Endothelial cell of umbilical vein (primary cell): Measurements from ENCODE around the gene BCOR. TPM values are rescaled to one million over a fixed set of nuclear protein-coding genes. Genes with fewer than 3 reads are reported as not detected.

Experiments
- BruUV-seq: library from RNA; stranded (reverse); fragments of 400-500 nt; replicated peaks from 2 replicates; lab custom pipeline; 2021; lab: Mats Ljungman, UMichigan
- CTCF ChIA-PET: fragments of 300-600, 350-600 bp; sonication (Branson Sonifier 250); formaldehyde crosslinking; loops from one replicate; lab custom pipeline; 2021; ENCODE audit warnings: antibody characterized with exemption, inconsistent platforms; lab: Charles Lee
- POLR2A ChIA-PET: fragments of 300-600, 350-600 bp; sonication (Branson Sonifier 250); formaldehyde crosslinking; loops from one replicate; lab custom pipeline; 2021; ENCODE audit warnings: antibody characterized with exemption, inconsistent platforms; lab: Charles Lee
- DNase-seq: peaks from one replicate; pipeline ENCODE4 v3.0.0-alpha.2; 2011; ENCODE audit warnings: low read depth, low spot score
- FAIRE-seq: peaks from 2 replicates; lab custom pipeline; 2011; peaks lifted over from hg19 to GRCh38; lab: Jason Lieb, UNC
- H2AFZ ChIP-seq: 2 replicates; pipeline ENCODE4 v1.6.0; 2012; ENCODE audit warnings: low read depth, low read length, control low read depth, inconsistent platforms
- H3K27ac ChIP-seq: 2 replicates; pipeline ENCODE4 v1.5.1; 2011; ENCODE audit warnings: low read depth, mild to moderate bottlenecking, control low read depth, low read length, moderate library complexity; ENCODE audit not compliant: insufficient read depth
- H3K27me3 ChIP-seq, 2 experiments: 2 replicates each; pipeline versions ENCODE4 v1.6.0 to v1.6.1; 2011; ENCODE audit warnings: low read length in 2 of 2, mixed read lengths in 1 of 2; ENCODE audit not compliant: control insufficient read depth in 2 of 2, insufficient read depth in 2 of 2
- H3K36me3 ChIP-seq, 2 experiments: 2 replicates in 1 of 2; 3 replicates in 1 of 2; pipeline ENCODE4 v1.5.1; 2011; ENCODE audit warnings: low read length in 2 of 2, mild to moderate bottlenecking in 1 of 2, moderate library complexity in 1 of 2; ENCODE audit not compliant: control insufficient read depth in 2 of 2, insufficient read depth in 2 of 2; ENCODE audit errors: extremely low read depth in 1 of 2
- H3K4me1 ChIP-seq: 3 replicates; pipeline ENCODE4 v1.5.1; 2011; ENCODE audit warnings: mild to moderate bottlenecking, low read length; ENCODE audit not compliant: control insufficient read depth, insufficient read depth; ENCODE audit errors: extremely low read depth
- H3K4me2 ChIP-seq: 2 replicates; pipeline ENCODE4 v1.6.1; 2011; ENCODE audit warnings: low read length, control low read depth, mixed read lengths; ENCODE audit not compliant: insufficient read depth
- H3K4me3 ChIP-seq, 3 experiments: fragments of 200-600 bp in 1 of 3; sonication (generic), shearing (Covaris generic) in 1 of 3; replicated peaks in 1 of 3; 2 replicates each; pipeline ENCODE4 v1.5.1; 2011 to 2016; ENCODE audit warnings: control low read depth in 3 of 3, low read length in 3 of 3, mild to moderate bottlenecking in 2 of 3, inconsistent platforms in 1 of 3, low read depth in 1 of 3, moderate library complexity in 1 of 3; ENCODE audit not compliant: insufficient read depth in 1 of 3
- H3K79me2 ChIP-seq: 2 replicates; pipeline ENCODE4 v1.6.0; 2012; ENCODE audit warnings: low read length, inconsistent platforms; ENCODE audit not compliant: control insufficient read depth, insufficient read depth
- H3K9ac ChIP-seq: replicated peaks from 2 replicates; pipeline ENCODE3; 2011; ENCODE audit warnings: low read length, control low read depth; ENCODE audit not compliant: insufficient read depth; ENCODE audit errors: extremely low read depth
- H3K9me1 ChIP-seq: replicated peaks from 3 replicates; pipeline ENCODE4 v1.6.0; 2011; ENCODE audit warnings: mild to moderate bottlenecking, low read length; ENCODE audit not compliant: control insufficient read depth, insufficient read depth; ENCODE audit errors: extremely low read depth
- H3K9me3 ChIP-seq: replicated peaks from 2 replicates; pipeline ENCODE4 v1.5.1; 2012; ENCODE audit warnings: low read length, inconsistent platforms; ENCODE audit not compliant: control insufficient read depth, insufficient read depth
- H4K20me1 ChIP-seq: replicated peaks from 2 replicates; pipeline ENCODE3; 2011; ENCODE audit warnings: mild to moderate bottlenecking, low read length; ENCODE audit not compliant: control insufficient read depth, insufficient read depth; ENCODE audit errors: extremely low read depth
- EZH2 ChIP-seq: IDR thresholded peaks from 2 replicates; pipeline ENCODE4 v1.6.1; 2012; ENCODE audit warnings: borderline replicate concordance, low read depth, mild to moderate bottlenecking, moderate library complexity, low read length, inconsistent platforms; ENCODE audit not compliant: severe bottlenecking
- FOS ChIP-seq: IDR thresholded peaks from 2 replicates; pipeline ENCODE4 v1.6.1; 2011; ENCODE audit warnings: mild to moderate bottlenecking, low read length, moderate library complexity, borderline replicate concordance; ENCODE audit not compliant: insufficient read depth
- GATA2 ChIP-seq: IDR thresholded peaks from 2 replicates; pipeline ENCODE4 v1.7.0; 2011; ENCODE audit warnings: low read depth, mild to moderate bottlenecking, moderate library complexity, mixed read lengths, low read length; ENCODE audit not compliant: insufficient read length, insufficient read depth
- JUN ChIP-seq: IDR thresholded peaks from 2 replicates; pipeline ENCODE4 v1.6.1; 2011; ENCODE audit warnings: borderline replicate concordance, low read depth; ENCODE audit not compliant: insufficient read length, insufficient read depth
- MAX ChIP-seq: IDR thresholded peaks from 2 replicates; pipeline ENCODE4 v1.6.1; 2011; ENCODE audit not compliant: insufficient read depth, insufficient read length
- MYC ChIP-seq: IDR thresholded peaks from one replicate; pipeline ENCODE4 v1.6.1; 2011; ENCODE audit warnings: mild to moderate bottlenecking, low read depth, low read length
- POLR2A ChIP-seq: IDR thresholded peaks from 2 replicates; pipeline ENCODE4 v1.6.1; 2012; ENCODE audit warnings: low read depth, mild to moderate bottlenecking, control low read depth, low read length
- POLR2AphosphoS5 ChIP-seq: IDR thresholded peaks from 2 replicates; pipeline ENCODE4 v1.6.1; 2012; ENCODE audit warnings: low read depth, mild to moderate bottlenecking, control low read depth, low read length, moderate library complexity; ENCODE audit not compliant: insufficient read depth
- dilution Hi-C: fragments of 300-500 bp; cut with MboI; formaldehyde crosslinking; loops from one replicate; pipeline ENCODE4 v1.15.0; 2019; ENCODE audit warnings: low sequenced_read_pairs; ENCODE audit not compliant: extremely low pct_ligation_motif_present
- intact Hi-C: fragments of 100-400 bp; cut with micrococcal nuclease; formaldehyde crosslinking; loops from one replicate; pipeline ENCODE4 v1.10.0; 2022
- polyA plus RNA-seq, 4 experiments: library from polyadenylated mRNA; depleted of rRNA in 3 of 4; stranded (reverse) in 3 of 4; unstranded in 1 of 4; fragments of >200 nt; gene quantifications; 2 replicates each; pipeline versions ENCODE4 v1.2.1 to v1.2.3, GENCODE V29; 2011 to 2012; ENCODE audit warnings: missing spikeins in 1 of 4
- total RNA-seq: library from RNA; stranded (reverse); gene quantifications from 2 replicates; pipeline ENCODE4 v1.2.3, GENCODE V29; 2021
- TF ChIP-seq, protein P1 (sequence below), 2 donors: IDR thresholded peaks; 1 replicate in 1 of 2; 2 replicates in 1 of 2; pipeline ENCODE4 v1.5.1; 2011; ENCODE audit warnings: low read length in 2 of 2, mild to moderate bottlenecking in 2 of 2, moderate library complexity in 2 of 2, control low read depth in 1 of 2, inconsistent platforms in 1 of 2, low read depth in 1 of 2; ENCODE audit not compliant: insufficient read depth in 1 of 2; ENCODE audit errors: extremely low read depth in 1 of 2

BCOR gene
- total and polyA plus RNA-seq, 2 donors (not counting 3 experiments of a cell fraction or from before 2014, with no cell fraction given) = 10.1 to 24.2 TPM

DNA sequence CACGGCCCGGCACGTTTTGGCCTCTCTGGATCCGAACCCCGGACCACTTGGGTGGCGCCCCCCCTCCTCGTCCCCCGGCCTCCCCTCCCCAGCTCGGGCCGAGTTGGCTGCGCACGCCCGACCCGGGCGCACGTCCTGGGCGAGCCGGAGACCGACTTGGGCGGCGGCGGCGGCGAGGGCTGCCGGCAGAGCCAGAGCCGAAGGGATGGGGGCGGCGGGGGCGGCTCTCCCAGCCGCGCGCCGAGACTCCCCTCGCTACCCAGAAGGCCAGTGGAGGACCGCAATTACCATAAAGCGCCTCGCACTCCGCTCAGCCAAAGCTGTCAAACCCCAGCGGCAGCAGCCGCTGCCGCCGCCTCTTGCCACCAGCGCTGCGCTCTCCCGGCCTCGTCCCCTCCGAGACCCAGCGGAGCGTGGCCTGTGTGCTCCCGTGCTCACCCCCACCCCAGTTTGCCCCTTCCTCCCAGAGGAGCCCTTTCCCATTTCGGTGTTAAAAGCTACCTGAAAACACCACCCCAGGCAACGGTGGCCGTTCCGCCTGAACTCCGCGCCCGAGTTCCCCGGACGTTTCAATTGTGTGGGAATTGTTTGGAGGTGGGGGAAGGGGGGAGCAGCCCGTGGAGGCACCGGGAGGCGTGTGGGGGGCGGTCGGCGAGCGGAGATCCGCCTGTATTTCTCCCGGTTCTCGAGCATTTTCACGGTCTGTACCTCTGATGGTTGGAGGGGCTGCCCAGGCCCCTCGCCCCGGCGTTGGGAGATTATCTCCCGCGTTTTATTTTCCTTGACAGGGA lies 701 bp upstream of the BCOR start:
- no peak for TF ChIP-seq MAX
- no peak for TF ChIP-seq MYC
- TF ChIP-seq FOS = no peak
- TF ChIP-seq, protein P1, sequence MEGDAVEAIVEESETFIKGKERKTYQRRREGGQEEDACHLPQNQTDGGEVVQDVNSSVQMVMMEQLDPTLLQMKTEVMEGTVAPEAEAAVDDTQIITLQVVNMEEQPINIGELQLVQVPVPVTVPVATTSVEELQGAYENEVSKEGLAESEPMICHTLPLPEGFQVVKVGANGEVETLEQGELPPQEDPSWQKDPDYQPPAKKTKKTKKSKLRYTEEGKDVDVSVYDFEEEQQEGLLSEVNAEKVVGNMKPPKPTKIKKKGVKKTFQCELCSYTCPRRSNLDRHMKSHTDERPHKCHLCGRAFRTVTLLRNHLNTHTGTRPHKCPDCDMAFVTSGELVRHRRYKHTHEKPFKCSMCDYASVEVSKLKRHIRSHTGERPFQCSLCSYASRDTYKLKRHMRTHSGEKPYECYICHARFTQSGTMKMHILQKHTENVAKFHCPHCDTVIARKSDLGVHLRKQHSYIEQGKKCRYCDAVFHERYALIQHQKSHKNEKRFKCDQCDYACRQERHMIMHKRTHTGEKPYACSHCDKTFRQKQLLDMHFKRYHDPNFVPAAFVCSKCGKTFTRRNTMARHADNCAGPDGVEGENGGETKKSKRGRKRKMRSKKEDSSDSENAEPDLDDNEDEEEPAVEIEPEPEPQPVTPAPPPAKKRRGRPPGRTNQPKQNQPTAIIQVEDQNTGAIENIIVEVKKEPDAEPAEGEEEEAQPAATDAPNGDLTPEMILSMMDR (IDR thresholded peaks at IDR 0.05; ENCODE audit: extremely low read depth in 1 of 2, insufficient read depth in 1 of 2, low read depth in 1 of 2, low read length in 2 of 2) = no peak
- TF ChIP-seq JUN = no peak
- no peak for TF ChIP-seq POLR2A
- TF ChIP-seq POLR2AphosphoS5 = no peak
- TF ChIP-seq GATA2 = no peak
- TF ChIP-seq EZH2 = no peak
- H3K4me3 ChIP-seq = peak overlapping the region; percentile 43 to 72 (median 55)
- peak overlapping the region; percentile 23 for H3K9ac ChIP-seq
- no peaks in the 10 kb centered on the region for H3K9me1 ChIP-seq
- peaks cover 12% of the 10 kb centered on the region for H3K4me1 ChIP-seq
- DNase-seq (peak; percentile 40), FAIRE-seq (peak; percentile 62)
- H3K27ac ChIP-seq = peak overlapping the region; percentile 41
- H2AFZ ChIP-seq = no peak overlapping the region
- peaks cover 31% of the 10 kb centered on the region for H3K79me2 ChIP-seq
- CTCF ChIA-PET = interaction anchor here (0.9 to 2.3 kb wide), 10 partner anchors 9 to 367 kb away, joined by 3 to 8 read pairs (median 4); no protein-coding TSS in a partner anchor
- peak overlapping the region; percentile 67 for H3K4me2 ChIP-seq
- no peaks in the 10 kb centered on the region for H3K36me3 ChIP-seq
- no peaks in the 10 kb centered on the region for H3K9me3 ChIP-seq
- no peaks in the 10 kb centered on the region for H3K27me3 ChIP-seq
- H4K20me1 ChIP-seq = no peaks in the 10 kb centered on the region
- dilution Hi-C loops = no loop called here
- no TSS peak for BruUV-seq
- intact Hi-C loops = loop anchor here (5.0 kb wide), 2 partner anchors 276 to 366 kb away; no protein-coding TSS in a partner anchor
- POLR2A ChIA-PET = interaction anchor here (0.7 kb wide), 2 partner anchors 10 to 56 kb away, joined by 4 to 10 read pairs; no protein-coding TSS in a partner anchor
